ENCODE results near the gene PRM1. TPM values are rescaled to one million over a fixed set of nuclear protein-coding genes. Genes with fewer than 3 reads are reported as not detected.

The PRM1 gene
- total RNA-seq, 2 experiments from 2014 or later, result not detected

- Histone ChIP-seq H3K4me1 (ENCODE audit: insufficient read depth, low read length, poor library complexity, severe bottlenecking) (peaks cover 2% of the 10 kb centered on the region), H3K79me2 (ENCODE audit: insufficient read depth, low read depth, low read length) (no peaks in the 10 kb centered on the region), H3K4me2 (ENCODE audit: low read length) (no peak overlapping the region), H2AFZ (ENCODE audit: low read length) (no peak overlapping the region), H3K9me2 (ENCODE audit: insufficient read depth, low read length) (no peaks in the 10 kb centered on the region), H3K27ac (ENCODE audit: low read depth, low read length, poor library complexity, severe bottlenecking) (no peak overlapping the region), H4K20me1 (ENCODE audit: insufficient read depth, low read length) (no peaks in the 10 kb centered on the region), H3K36me3 (ENCODE audit: insufficient read depth, low read length) (no peaks in the 10 kb centered on the region), H3K9me3 (ENCODE audit: low read length) (no peaks in the 10 kb centered on the region), H3K4me3 (ENCODE audit: low read depth, low read length, poor library complexity, severe bottlenecking) (no peak overlapping the region)
- no peak for DNase-seq (ENCODE audit: low spot score)
- CTCF ChIA-PET (ENCODE audit: unreplicated experiment), result no interaction called here
- intact Hi-C loops (cut with micrococcal nuclease; ENCODE audit: unreplicated experiment), result no loop called here
- POLR2A ChIA-PET, result interaction anchor here (1.3 kb wide), 1 partner anchor 10 kb away, joined by 3 read pairs; no protein-coding TSS in a partner anchor
- no TSS peak for BruUV-seq (replicated peaks)
- no peak for TF ChIP-seq CTCF (conservative IDR thresholded peaks at IDR 0.05; ENCODE audit: low read length)
- no peak for TF ChIP-seq EZH2phosphoT487 (IDR thresholded peaks at IDR 0.05; ENCODE audit: borderline replicate concordance, low read depth, low read length)
Observed at GRCh38 chr16:11273721-11274324, 7.3 kb downstream of the PRM1 start.

- no peak within 1 kb of the TSS for H3K4me2 ChIP-seq (ENCODE audit: low read length)
- POLR2A ChIA-PET, result interaction anchor here (1.2 to 1.3 kb wide), 2 partner anchors 11 kb away, joined by 3 to 4 read pairs; no protein-coding TSS in a partner anchor
Observed at GRCh38 chr16:11272921-11273720, 8.0 kb downstream of the PRM1 start, which contains the start of gene PRM3. Gene PRM3 (minus strand): TSS chr16:11273629. CDS start chr16:11273595, 34 bp downstream.

More at GRCh38 chr16:11272921-11273720, 8.0 kb downstream of the PRM1 start, which contains the start of gene PRM3:
- Histone ChIP-seq H3K36me3 (ENCODE audit: insufficient read depth, low read length) (no peaks in the 10 kb centered on the region), H3K9me3 (ENCODE audit: low read length) (no peaks in the 10 kb centered on the region), H2AFZ (ENCODE audit: low read length) (no peak within 1 kb of the TSS), H3K9me2 (ENCODE audit: insufficient read depth, low read length) (no peaks in the 10 kb centered on the region), H3K4me1 (ENCODE audit: insufficient read depth, low read length, poor library complexity, severe bottlenecking) (no peaks in the 10 kb centered on the region), H3K4me3 (ENCODE audit: low read depth, low read length, poor library complexity, severe bottlenecking) (no peak within 1 kb of the TSS), H4K20me1 (ENCODE audit: insufficient read depth, low read length) (no peaks in the 10 kb centered on the region), H3K27ac (ENCODE audit: low read depth, low read length, poor library complexity, severe bottlenecking) (no peak within 1 kb of the TSS), H3K79me2 (ENCODE audit: insufficient read depth, low read depth, low read length) (no peaks in the 10 kb centered on the region)
- no TSS peak for BruUV-seq (replicated peaks)
- intact Hi-C loops (cut with micrococcal nuclease; ENCODE audit: unreplicated experiment), result no loop called here
- no peak for DNase-seq (ENCODE audit: low spot score)
- TF ChIP-seq CTCF (conservative IDR thresholded peaks at IDR 0.05; ENCODE audit: low read length) (no peak), EZH2phosphoT487 (IDR thresholded peaks at IDR 0.05; ENCODE audit: borderline replicate concordance, low read depth, low read length) (no peak)
- CTCF ChIA-PET (ENCODE audit: unreplicated experiment), result interaction anchor here (0.6 kb wide), 2 partner anchors 78 to 470 kb away, joined by 4 read pairs; no protein-coding TSS in a partner anchor

Measured in OCI-LY7 (cell line).